ENCODE measurements around the gene LRRC57. TPM values are rescaled to one million over a fixed set of nuclear protein-coding genes. Genes with fewer than 3 reads are reported as not detected.
A peak's percentile ranks its signal among the peaks of the same experiment; 100 is the strongest.

Gene LRRC57
- total RNA-seq, 2 donors from 2014 or later, result 6.7 to 12.4 TPM

DNA sequence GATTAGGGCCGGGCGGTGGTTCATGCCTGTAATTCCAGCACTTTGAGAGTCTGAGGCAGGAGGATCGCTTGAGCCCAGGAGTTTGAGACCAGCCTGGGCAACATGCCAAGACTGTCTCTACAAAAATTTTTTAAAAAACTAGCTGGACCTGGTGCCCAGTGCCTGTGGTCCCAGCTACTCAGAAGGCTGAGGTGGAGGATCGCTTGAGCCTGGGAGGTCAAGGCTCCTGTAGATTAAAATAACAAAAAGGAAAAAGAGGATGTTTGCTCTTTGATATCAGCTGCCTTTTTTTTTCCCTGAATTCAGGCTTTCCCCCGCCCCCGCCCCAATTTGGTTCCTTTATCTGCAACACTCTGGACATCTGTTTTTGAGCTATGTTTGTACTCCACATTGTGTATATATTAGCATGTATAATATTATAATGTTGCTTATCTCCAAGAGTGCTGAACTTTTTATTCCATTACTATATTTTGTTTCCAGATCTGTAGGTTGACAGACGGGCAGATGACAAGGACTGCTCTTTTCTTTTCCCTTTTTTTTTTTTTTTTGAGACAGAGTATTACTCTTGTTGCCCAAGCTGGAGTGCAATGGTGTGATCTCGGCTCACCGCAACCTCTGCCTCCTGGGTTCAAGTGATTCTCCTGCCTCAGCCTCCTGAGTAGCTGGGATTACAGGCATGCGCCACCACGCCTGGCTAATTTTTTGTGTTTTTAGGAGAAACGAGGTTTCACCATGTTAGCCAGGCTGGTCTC is 48.6 kb downstream of the LRRC57 start:
- Histone ChIP-seq H3K27ac (peak overlapping the region; percentile 44 to 57), H3K4me1 (peaks cover 0 to 55% of the 10 kb centered on the region in 2 donors), H3K36me3 (no peaks in the 10 kb centered on the region), H3K27me3 (no peaks in the 10 kb centered on the region), H3K9me3 (no peaks in the 10 kb centered on the region), H3K4me3 (no peak overlapping the region)
- DNase-seq (ENCODE audit: low spot score), result no peak
- TF ChIP-seq, protein P1, sequence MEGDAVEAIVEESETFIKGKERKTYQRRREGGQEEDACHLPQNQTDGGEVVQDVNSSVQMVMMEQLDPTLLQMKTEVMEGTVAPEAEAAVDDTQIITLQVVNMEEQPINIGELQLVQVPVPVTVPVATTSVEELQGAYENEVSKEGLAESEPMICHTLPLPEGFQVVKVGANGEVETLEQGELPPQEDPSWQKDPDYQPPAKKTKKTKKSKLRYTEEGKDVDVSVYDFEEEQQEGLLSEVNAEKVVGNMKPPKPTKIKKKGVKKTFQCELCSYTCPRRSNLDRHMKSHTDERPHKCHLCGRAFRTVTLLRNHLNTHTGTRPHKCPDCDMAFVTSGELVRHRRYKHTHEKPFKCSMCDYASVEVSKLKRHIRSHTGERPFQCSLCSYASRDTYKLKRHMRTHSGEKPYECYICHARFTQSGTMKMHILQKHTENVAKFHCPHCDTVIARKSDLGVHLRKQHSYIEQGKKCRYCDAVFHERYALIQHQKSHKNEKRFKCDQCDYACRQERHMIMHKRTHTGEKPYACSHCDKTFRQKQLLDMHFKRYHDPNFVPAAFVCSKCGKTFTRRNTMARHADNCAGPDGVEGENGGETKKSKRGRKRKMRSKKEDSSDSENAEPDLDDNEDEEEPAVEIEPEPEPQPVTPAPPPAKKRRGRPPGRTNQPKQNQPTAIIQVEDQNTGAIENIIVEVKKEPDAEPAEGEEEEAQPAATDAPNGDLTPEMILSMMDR (IDR thresholded peaks at IDR 0.05), result no peak

DNA sequence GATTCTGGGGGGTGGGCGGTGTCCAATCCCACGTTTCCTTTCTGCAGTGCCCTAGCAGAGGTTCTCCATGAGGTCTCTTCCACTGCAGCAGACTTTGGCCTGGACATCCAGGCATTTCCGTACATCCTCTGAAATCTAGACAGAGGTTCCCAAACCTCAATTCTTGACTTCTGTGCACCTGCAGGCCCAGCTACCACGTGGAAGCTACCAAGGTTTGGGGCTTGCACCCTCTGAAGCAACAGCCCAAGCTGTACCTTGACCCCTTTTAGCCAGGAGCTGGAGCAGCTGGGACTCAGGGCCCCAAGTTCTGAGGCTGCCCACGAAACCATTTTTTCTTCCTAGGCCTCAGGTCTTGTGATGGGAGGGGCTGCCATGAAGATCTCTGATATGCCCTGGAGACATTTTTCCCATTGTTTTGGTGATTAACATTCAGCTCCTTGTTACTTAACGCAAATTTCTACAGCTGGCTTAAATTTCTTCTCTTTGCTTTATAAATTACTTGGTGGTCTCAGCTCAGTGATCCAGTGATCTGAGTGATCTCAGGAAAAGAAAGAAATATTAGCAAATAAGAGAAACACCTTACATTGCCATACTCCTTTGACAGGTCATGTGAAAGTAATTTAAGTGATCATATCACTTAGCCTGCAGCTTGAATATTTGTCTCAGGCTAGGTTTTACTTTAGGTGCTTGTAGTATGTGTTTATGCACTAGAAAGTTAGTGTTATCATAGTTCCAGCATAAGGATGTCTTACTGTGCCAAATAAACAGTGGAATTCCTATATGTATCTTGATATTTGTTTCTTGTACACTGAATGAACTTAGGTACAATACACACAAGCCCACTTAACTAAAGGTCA is 50.2 kb downstream of the LRRC57 start:
- TF ChIP-seq, protein P1 (IDR thresholded peaks at IDR 0.05), result no peak
- Histone ChIP-seq H3K36me3 (no peaks in the 10 kb centered on the region), H3K4me3 (no peak overlapping the region), H3K27me3 (no peaks in the 10 kb centered on the region), H3K4me1 (peaks cover 0 to 58% of the 10 kb centered on the region in 2 donors), H3K9me3 (no peaks in the 10 kb centered on the region), H3K27ac (peak overlapping the region; percentile 44 to 57)
- no peak for DNase-seq (ENCODE audit: low spot score)

- no peaks in the 10 kb centered on the region for H3K36me3 ChIP-seq
- H3K27ac ChIP-seq, result peak within 1 kb of the TSS; percentile 94 to 95
- H3K4me3 ChIP-seq, result peak within 1 kb of the TSS; percentile 68 to 85
- no peaks in the 10 kb centered on the region for H3K27me3 ChIP-seq
- DNase-seq (ENCODE audit: low spot score), result peak; percentile 97
- peaks cover 0 to 52% of the 10 kb centered on the region in 2 donors for H3K4me1 ChIP-seq
- TF ChIP-seq, protein P1 (IDR thresholded peaks at IDR 0.05), result no peak
- H3K9me3 ChIP-seq, result no peaks in the 10 kb centered on the region
These were observed 53.0 kb downstream of the LRRC57 start, which contains the start of gene SNAP23 for GRCh38 chr15:42495361-42496212. Gene SNAP23, plus strand, starts transcription at chr15:42495634. Its CDS starts 16,213 bp downstream, at chr15:42511847.

GRCh38 chr15:42494998-42495360 is 53.6 kb downstream of the LRRC57 start:
- TF ChIP-seq, protein P1 (IDR thresholded peaks at IDR 0.05), result no peak
- peak; percentile 68 for DNase-seq (ENCODE audit: low spot score)
- no peaks in the 10 kb centered on the region for H3K9me3 ChIP-seq
- peak overlapping the region; percentile 94 to 95 for H3K27ac ChIP-seq
- no peaks in the 10 kb centered on the region for H3K27me3 ChIP-seq
- no peaks in the 10 kb centered on the region for H3K36me3 ChIP-seq
- H3K4me3 ChIP-seq, result peak overlapping the region; percentile 68 to 85
- H3K4me1 ChIP-seq, result peaks cover 0 to 47% of the 10 kb centered on the region in 2 donors

GRCh38 chr15:42493679-42494078 is 54.9 kb downstream of the LRRC57 start:
- no peak for DNase-seq (ENCODE audit: low spot score)
- H3K27me3 ChIP-seq, result no peaks in the 10 kb centered on the region
- peaks cover 0 to 47% of the 10 kb centered on the region in 2 donors for H3K4me1 ChIP-seq
- no peak overlapping the region for H3K4me3 ChIP-seq
- TF ChIP-seq, protein P1 (IDR thresholded peaks at IDR 0.05), result no peak
- H3K9me3 ChIP-seq, result no peaks in the 10 kb centered on the region
- peak overlapping the region; percentile 94 to 95 for H3K27ac ChIP-seq
- H3K36me3 ChIP-seq, result no peaks in the 10 kb centered on the region
